ENCODE measurements around the gene FTO.

DNA sequence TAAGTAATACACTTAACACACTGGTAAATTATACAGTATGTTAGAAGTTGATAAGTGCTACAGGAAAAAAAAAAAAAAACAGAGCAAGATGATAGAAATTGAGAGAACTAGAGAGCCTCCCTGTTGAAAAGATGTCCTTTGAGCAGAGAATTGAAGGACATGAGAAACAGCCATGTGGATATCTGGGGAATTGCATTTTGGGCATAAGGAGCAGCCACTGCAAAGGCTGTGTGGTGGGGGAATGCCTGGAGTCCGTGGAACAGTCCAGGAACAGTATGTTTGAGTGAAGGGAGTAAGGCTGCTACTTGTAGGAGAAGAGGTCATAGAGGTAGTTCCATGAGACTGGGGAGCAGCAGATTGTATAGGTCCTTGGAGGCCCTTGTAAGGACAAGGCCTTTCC, 178.4 kb downstream of the FTO start:
- TF ChIP-seq CTCF (IDR thresholded peaks at IDR 0.05) (no peak), POLR2A (IDR thresholded peaks at IDR 0.05) (no peak)

All from adrenal gland (tissue), 5 donors.